ENCODE results near the gene LPAR2.

- TF ChIP-seq POLR2A (IDR thresholded peaks at IDR 0.05) (no peak), POLR2AphosphoS5 (IDR thresholded peaks at IDR 0.05) (no peak)
- TF ChIP-seq, protein P1, sequence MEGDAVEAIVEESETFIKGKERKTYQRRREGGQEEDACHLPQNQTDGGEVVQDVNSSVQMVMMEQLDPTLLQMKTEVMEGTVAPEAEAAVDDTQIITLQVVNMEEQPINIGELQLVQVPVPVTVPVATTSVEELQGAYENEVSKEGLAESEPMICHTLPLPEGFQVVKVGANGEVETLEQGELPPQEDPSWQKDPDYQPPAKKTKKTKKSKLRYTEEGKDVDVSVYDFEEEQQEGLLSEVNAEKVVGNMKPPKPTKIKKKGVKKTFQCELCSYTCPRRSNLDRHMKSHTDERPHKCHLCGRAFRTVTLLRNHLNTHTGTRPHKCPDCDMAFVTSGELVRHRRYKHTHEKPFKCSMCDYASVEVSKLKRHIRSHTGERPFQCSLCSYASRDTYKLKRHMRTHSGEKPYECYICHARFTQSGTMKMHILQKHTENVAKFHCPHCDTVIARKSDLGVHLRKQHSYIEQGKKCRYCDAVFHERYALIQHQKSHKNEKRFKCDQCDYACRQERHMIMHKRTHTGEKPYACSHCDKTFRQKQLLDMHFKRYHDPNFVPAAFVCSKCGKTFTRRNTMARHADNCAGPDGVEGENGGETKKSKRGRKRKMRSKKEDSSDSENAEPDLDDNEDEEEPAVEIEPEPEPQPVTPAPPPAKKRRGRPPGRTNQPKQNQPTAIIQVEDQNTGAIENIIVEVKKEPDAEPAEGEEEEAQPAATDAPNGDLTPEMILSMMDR (IDR thresholded peaks at IDR 0.05): no peak
These were observed 6.7 kb upstream of the LPAR2 start for GRCh38 chr19:19634516-19635312.

Measured in gastroesophageal sphincter (tissue), 3 donors.